MM.1S (cell line): ENCODE results near the gene CCDC9.

Experiments
- CTCF ChIP-seq: fragments of 300-600 bp; sonication (generic); IDR thresholded peaks from 2 replicates; pipeline ENCODE4 v1.5.1; 2016; ENCODE audit warnings: antibody characterized with exemption, low read length, mixed read lengths
- EZH2 ChIP-seq: fragments of 300-600 bp; sonication (generic); optimal IDR thresholded peaks from 2 replicates; pipeline ENCODE3; 2017; ENCODE audit warnings: low read depth, mild to moderate bottlenecking, antibody characterized with exemption, low read length, mixed read lengths
- EZH2phosphoT487 ChIP-seq: fragments of 300-600 bp; sonication (generic); IDR thresholded peaks from 2 replicates; pipeline ENCODE4 v1.6.1; 2018; ENCODE audit warnings: antibody characterized with exemption, low read length

- TF ChIP-seq CTCF (no peak), EZH2phosphoT487 (no peak), EZH2 (no peak)
Observed at GRCh38 chr19:47239152-47239551, 17.2 kb upstream of the CCDC9 start.
